Measurements from ENCODE around the gene CS.

GRCh38 chr12:56229916-56230431 lies 70.2 kb downstream of the CS start, which contains the start of gene SLC39A5:
- TF ChIP-seq GLIS3 (CRISPR knock-in tag; IDR thresholded peaks at IDR 0.05) (no peak), ZC3H10 (CRISPR knock-in tag; IDR thresholded peaks at IDR 0.05) (no peak), BACH2 (CRISPR knock-in tag; IDR thresholded peaks at IDR 0.05; ENCODE audit: borderline replicate concordance) (no peak), PATZ1 (CRISPR knock-in tag; IDR thresholded peaks at IDR 0.05; ENCODE audit: borderline replicate concordance) (no peak), TOX (CRISPR knock-in tag; IDR thresholded peaks at IDR 0.05; ENCODE audit: borderline replicate concordance) (no peak), ZNF70 (CRISPR knock-in tag; IDR thresholded peaks at IDR 0.05) (no peak), ZNF565 (CRISPR knock-in tag; conservative IDR thresholded peaks at IDR 0.05; ENCODE audit: low read depth) (no peak), ZFP30 (CRISPR knock-in tag; IDR thresholded peaks at IDR 0.05) (no peak)

All from SK-N-SH treated with all-trans-retinoic acid at 6 μM for 48 hours (cell line).